Testis (tissue), 2 donors: ENCODE data around the gene ITGA6.

Experiments used
- POLR2A ChIP-seq: fragments of 450-650 bp; IDR thresholded peaks from one replicate; pipeline ENCODE4 v1.6.1; 2017; ENCODE audit warnings: antibody characterized with exemption, mild to moderate bottlenecking, moderate library complexity
- TF ChIP-seq, protein P1 (sequence below), 3 experiments: fragments of 450-650 bp in 2 of 3; fragments of 200-600 bp in 1 of 3; sonication (generic) in 1 of 3; IDR thresholded peaks; one replicate each; pipeline ENCODE4 v1.5.1; 2016 to 2019; ENCODE audit warnings: antibody characterized with exemption in 3 of 3, mild to moderate bottlenecking in 2 of 3, moderate library complexity in 1 of 3

DNA sequence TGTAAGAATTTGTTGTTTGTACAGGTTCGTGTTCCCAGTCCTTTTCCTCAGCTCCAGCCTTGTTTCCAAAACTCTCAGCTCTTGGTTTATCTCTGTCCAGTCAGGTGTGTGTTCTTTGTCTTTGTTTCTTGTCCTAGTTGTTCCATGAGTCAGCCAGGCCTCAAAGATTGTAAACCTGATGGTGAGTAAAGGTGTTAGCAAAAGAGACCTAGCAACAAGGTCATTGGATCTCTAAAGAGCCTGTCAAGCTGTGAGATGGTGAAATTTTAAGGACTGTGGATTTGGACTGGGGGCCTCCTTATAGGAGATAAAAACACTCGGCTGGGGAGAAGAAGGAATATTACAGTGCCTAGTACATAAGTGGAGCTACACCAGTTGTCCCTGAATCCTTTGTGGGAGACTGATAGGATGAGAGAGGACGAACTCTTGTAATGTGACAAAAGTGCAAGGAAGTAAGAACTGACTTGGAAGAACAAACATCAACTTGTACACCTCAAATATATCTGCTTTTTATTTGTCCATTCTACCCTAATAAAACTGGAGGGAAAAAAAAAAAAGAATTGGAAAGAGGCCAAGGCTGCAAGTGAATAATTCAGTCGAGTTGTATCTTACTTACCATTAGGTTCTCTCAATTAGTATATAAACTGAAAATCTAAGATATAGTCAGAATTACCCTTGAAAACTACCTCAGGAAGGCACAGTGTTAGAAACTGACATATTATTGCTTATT is 37.2 kb downstream of the ITGA6 start:
- no peak for TF ChIP-seq POLR2A
- TF ChIP-seq, protein P1, sequence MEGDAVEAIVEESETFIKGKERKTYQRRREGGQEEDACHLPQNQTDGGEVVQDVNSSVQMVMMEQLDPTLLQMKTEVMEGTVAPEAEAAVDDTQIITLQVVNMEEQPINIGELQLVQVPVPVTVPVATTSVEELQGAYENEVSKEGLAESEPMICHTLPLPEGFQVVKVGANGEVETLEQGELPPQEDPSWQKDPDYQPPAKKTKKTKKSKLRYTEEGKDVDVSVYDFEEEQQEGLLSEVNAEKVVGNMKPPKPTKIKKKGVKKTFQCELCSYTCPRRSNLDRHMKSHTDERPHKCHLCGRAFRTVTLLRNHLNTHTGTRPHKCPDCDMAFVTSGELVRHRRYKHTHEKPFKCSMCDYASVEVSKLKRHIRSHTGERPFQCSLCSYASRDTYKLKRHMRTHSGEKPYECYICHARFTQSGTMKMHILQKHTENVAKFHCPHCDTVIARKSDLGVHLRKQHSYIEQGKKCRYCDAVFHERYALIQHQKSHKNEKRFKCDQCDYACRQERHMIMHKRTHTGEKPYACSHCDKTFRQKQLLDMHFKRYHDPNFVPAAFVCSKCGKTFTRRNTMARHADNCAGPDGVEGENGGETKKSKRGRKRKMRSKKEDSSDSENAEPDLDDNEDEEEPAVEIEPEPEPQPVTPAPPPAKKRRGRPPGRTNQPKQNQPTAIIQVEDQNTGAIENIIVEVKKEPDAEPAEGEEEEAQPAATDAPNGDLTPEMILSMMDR (IDR thresholded peaks at IDR 0.05), result no peak
